ENCODE measurements around the gene MAPK13. TPM values are rescaled to one million over a fixed set of nuclear protein-coding genes. Genes with fewer than 3 reads are reported as not detected.

MAPK13 gene
- total RNA-seq, 2 experiments from 2014 or later, result 29.3 to 29.9 TPM

GRCh38 chr6:36145495-36145894 lies 15.2 kb downstream of the MAPK13 start:
- Mint-ChIP-seq H3K27me3 (no peaks in the 10 kb centered on the region), H3K9me3 (peaks cover 7% of the 10 kb centered on the region), H3K36me3 (ENCODE audit: low read depth) (peaks cover 15% of the 10 kb centered on the region), H3K4me3 (no peak overlapping the region), H3K27ac (no peak overlapping the region), H3K4me1 (peaks cover 36% of the 10 kb centered on the region)
- DNase-seq, result no peak
- CTCF ChIA-PET, result interaction anchor here (1.2 to 1.4 kb wide), 2 partner anchors 13 to 14 kb away, joined by 3 to 5 read pairs; no protein-coding TSS in a partner anchor
- POLR2A ChIA-PET, result no interaction called here

- Mint-ChIP-seq H3K4me1 (peaks cover 20% of the 10 kb centered on the region), H3K27me3 (no peaks in the 10 kb centered on the region), H3K27ac (no peak overlapping the region), H3K4me3 (no peak overlapping the region), H3K36me3 (ENCODE audit: low read depth) (peaks cover 9% of the 10 kb centered on the region), H3K9me3 (peaks cover 8% of the 10 kb centered on the region)
- ChIA-PET POLR2A (no interaction called here), CTCF (interaction anchor here (0.7 to 1.1 kb wide), 2 partner anchors 16 to 17 kb away, joined by 3 to 7 read pairs; no protein-coding TSS in a partner anchor)
- DNase-seq, result no peak
These were observed 17.0 kb downstream of the MAPK13 start for GRCh38 chr6:36147294-36147693.

- H3K9me3 Mint-ChIP-seq, result peaks cover 12% of the 10 kb centered on the region
- ChIA-PET POLR2A (no interaction called here), CTCF (interaction anchor here (0.7 kb wide), 1 partner anchor 8 kb away, joined by 3 read pairs; no protein-coding TSS in a partner anchor)
- H3K27me3 Mint-ChIP-seq, result no peaks in the 10 kb centered on the region
- H3K4me3 Mint-ChIP-seq, result no peak overlapping the region
- no peak for DNase-seq
- H3K4me1 Mint-ChIP-seq, result peaks cover 19% of the 10 kb centered on the region
- no peak overlapping the region for H3K27ac Mint-ChIP-seq
- H3K36me3 Mint-ChIP-seq (ENCODE audit: low read depth), result peaks cover 8% of the 10 kb centered on the region
These were observed 19.2 kb downstream of the MAPK13 start for GRCh38 chr6:36149476-36149875.

GRCh38 chr6:36150283-36150682 lies 20.0 kb downstream of the MAPK13 start:
- H3K27ac Mint-ChIP-seq, result no peak overlapping the region
- peaks cover 19% of the 10 kb centered on the region for H3K4me1 Mint-ChIP-seq
- H3K4me3 Mint-ChIP-seq, result no peak overlapping the region
- H3K36me3 Mint-ChIP-seq (ENCODE audit: low read depth), result peaks cover 10% of the 10 kb centered on the region
- peaks cover 14% of the 10 kb centered on the region for H3K9me3 Mint-ChIP-seq
- no peaks in the 10 kb centered on the region for H3K27me3 Mint-ChIP-seq
- ChIA-PET POLR2A (no interaction called here), CTCF (interaction anchor here (0.7 to 1.1 kb wide), 2 partner anchors 9 to 123 kb away, joined by 3 read pairs; partner anchors contain the start of gene MAPK14)
- DNase-seq, result no peak

- H3K27me3 Mint-ChIP-seq, result no peaks in the 10 kb centered on the region
- H3K9me3 Mint-ChIP-seq, result peaks cover 19% of the 10 kb centered on the region
- DNase-seq, result no peak
- H3K27ac Mint-ChIP-seq, result no peak overlapping the region
- CTCF ChIA-PET, result no interaction called here
- H3K4me3 Mint-ChIP-seq, result no peak overlapping the region
- peaks cover 9% of the 10 kb centered on the region for H3K36me3 Mint-ChIP-seq (ENCODE audit: low read depth)
- H3K4me1 Mint-ChIP-seq, result peaks cover 8% of the 10 kb centered on the region
- POLR2A ChIA-PET, result no interaction called here
These were observed 24.0 kb downstream of the MAPK13 start for GRCh38 chr6:36154286-36154685.

- H3K27ac Mint-ChIP-seq, result no peak overlapping the region
- POLR2A ChIA-PET, result no interaction called here
- no peak for DNase-seq
- H3K9me3 Mint-ChIP-seq, result peaks cover 23% of the 10 kb centered on the region
- H3K27me3 Mint-ChIP-seq, result no peaks in the 10 kb centered on the region
- peaks cover 8% of the 10 kb centered on the region for H3K36me3 Mint-ChIP-seq (ENCODE audit: low read depth)
- no peak overlapping the region for H3K4me3 Mint-ChIP-seq
- peaks cover under 1% of the 10 kb centered on the region for H3K4me1 Mint-ChIP-seq
- CTCF ChIA-PET, result interaction anchor here (0.7 to 1.7 kb wide), 2 partner anchors 14 to 16 kb away, joined by 3 to 4 read pairs; no protein-coding TSS in a partner anchor
These were observed 25.3 kb downstream of the MAPK13 start for GRCh38 chr6:36155662-36156061.

GRCh38 chr6:36160147-36160760 lies 29.9 kb downstream of the MAPK13 start:
- POLR2A ChIA-PET, result no interaction called here
- H3K4me1 Mint-ChIP-seq, result no peaks in the 10 kb centered on the region
- CTCF ChIA-PET, result interaction anchor here (0.6 kb wide), 1 partner anchor 47 kb away, joined by 4 read pairs; no protein-coding TSS in a partner anchor
- H3K4me3 Mint-ChIP-seq, result no peak overlapping the region
- H3K36me3 Mint-ChIP-seq (ENCODE audit: low read depth), result peaks cover 5% of the 10 kb centered on the region
- peaks cover 16% of the 10 kb centered on the region for H3K9me3 Mint-ChIP-seq
- H3K27ac Mint-ChIP-seq, result no peak overlapping the region
- no peaks in the 10 kb centered on the region for H3K27me3 Mint-ChIP-seq
- no peak for DNase-seq

- Mint-ChIP-seq H3K4me3 (peak overlapping the region; percentile 7), H3K27me3 (no peaks in the 10 kb centered on the region), H3K9me3 (peaks cover 3% of the 10 kb centered on the region), H3K4me1 (peaks cover 31% of the 10 kb centered on the region), H3K27ac (peak overlapping the region; percentile 83), H3K36me3 (ENCODE audit: low read depth) (peaks cover 7% of the 10 kb centered on the region)
- ChIA-PET POLR2A (interaction anchor here (0.7 kb wide), 1 partner anchor 49 kb away, joined by 4 read pairs; no protein-coding TSS in a partner anchor), CTCF (no interaction called here)
- no peak for DNase-seq
These were observed 39.0 kb downstream of the MAPK13 start for GRCh38 chr6:36169023-36170007.

GRCh38 chr6:36170704-36171103 lies 40.4 kb downstream of the MAPK13 start:
- no peak for DNase-seq
- Mint-ChIP-seq H3K4me3 (no peak overlapping the region), H3K27me3 (no peaks in the 10 kb centered on the region), H3K9me3 (peaks cover 3% of the 10 kb centered on the region), H3K4me1 (peaks cover 31% of the 10 kb centered on the region), H3K27ac (no peak overlapping the region), H3K36me3 (ENCODE audit: low read depth) (peaks cover 7% of the 10 kb centered on the region)
- ChIA-PET POLR2A (no interaction called here), CTCF (interaction anchor here (0.6 to 1.7 kb wide), 6 partner anchors 9 to 584 kb away, joined by 3 to 4 read pairs (median 3); no protein-coding TSS in a partner anchor)

GRCh38 chr6:36171573-36171972 lies 41.3 kb downstream of the MAPK13 start:
- Mint-ChIP-seq H3K9me3 (peaks cover 3% of the 10 kb centered on the region), H3K36me3 (ENCODE audit: low read depth) (peaks cover 10% of the 10 kb centered on the region), H3K27ac (peak overlapping the region; percentile 28), H3K27me3 (no peaks in the 10 kb centered on the region), H3K4me1 (peaks cover 31% of the 10 kb centered on the region), H3K4me3 (peak overlapping the region; percentile 6)
- DNase-seq, result peak; percentile 9
- ChIA-PET CTCF (interaction anchor here (0.6 to 1.7 kb wide), 9 partner anchors 8 to 583 kb away, joined by 3 to 8 read pairs (median 4); no protein-coding TSS in a partner anchor), POLR2A (no interaction called here)

GRCh38 chr6:36177166-36177565 lies 46.9 kb downstream of the MAPK13 start:
- Mint-ChIP-seq H3K9me3 (peaks cover 18% of the 10 kb centered on the region), H3K4me3 (no peak overlapping the region), H3K36me3 (ENCODE audit: low read depth) (peaks cover 20% of the 10 kb centered on the region), H3K4me1 (peaks cover 7% of the 10 kb centered on the region), H3K27ac (no peak overlapping the region), H3K27me3 (no peaks in the 10 kb centered on the region)
- no peak for DNase-seq
- ChIA-PET POLR2A (no interaction called here), CTCF (no interaction called here)

GRCh38 chr6:36178544-36178943 lies 48.2 kb downstream of the MAPK13 start:
- CTCF ChIA-PET, result no interaction called here

GRCh38 chr6:36180126-36180525 lies 49.8 kb downstream of the MAPK13 start:
- peaks cover 18% of the 10 kb centered on the region for H3K9me3 Mint-ChIP-seq
- no peak overlapping the region for H3K4me3 Mint-ChIP-seq
- POLR2A ChIA-PET, result no interaction called here
- DNase-seq, result no peak
- H3K4me1 Mint-ChIP-seq, result peaks cover 5% of the 10 kb centered on the region
- no peak overlapping the region for H3K27ac Mint-ChIP-seq
- CTCF ChIA-PET, result interaction anchor here (0.5 to 1.3 kb wide), 3 partner anchors 9 to 808 kb away, joined by 3 to 4 read pairs (median 3); no protein-coding TSS in a partner anchor
- H3K27me3 Mint-ChIP-seq, result peaks cover 3% of the 10 kb centered on the region
- H3K36me3 Mint-ChIP-seq (ENCODE audit: low read depth), result peaks cover 20% of the 10 kb centered on the region

More at GRCh38 chr6:36178544-36178943, 48.2 kb downstream of the MAPK13 start:
- H3K4me3 Mint-ChIP-seq, result no peak overlapping the region
- peaks cover 5% of the 10 kb centered on the region for H3K4me1 Mint-ChIP-seq
- H3K27me3 Mint-ChIP-seq, result peaks cover 3% of the 10 kb centered on the region
- H3K36me3 Mint-ChIP-seq (ENCODE audit: low read depth), result peaks cover 20% of the 10 kb centered on the region
- no peak for DNase-seq
- no peak overlapping the region for H3K27ac Mint-ChIP-seq
- POLR2A ChIA-PET, result no interaction called here
- H3K9me3 Mint-ChIP-seq, result peaks cover 18% of the 10 kb centered on the region

All from activated CD4-positive, alpha-beta T cell treated with anti-CD3 and anti-CD28 coated beads, Interleukin-2, amount 10 ng/mL, durations not matched to agents 7 days and 5 days (primary cell).